HUES6 (cell line): ENCODE results near the gene RAP1GAP2.

Experiments
- H3K27ac ChIP-seq: 2 replicates; pipeline ENCODE4 v1.7.0; 2013; ENCODE audit warnings: low read depth, mild to moderate bottlenecking, low read length, inconsistent platforms
- H3K27me3 ChIP-seq: 2 replicates; pipeline ENCODE4 v1.6.1; 2013; ENCODE audit warnings: low read length; ENCODE audit not compliant: control insufficient read depth, insufficient read depth
- H3K36me3 ChIP-seq: 2 replicates; pipeline ENCODE4 v1.6.1; 2013; ENCODE audit warnings: low read length; ENCODE audit not compliant: control insufficient read depth, insufficient read depth
- H3K4me1 ChIP-seq: 2 replicates; pipeline ENCODE4 v1.6.1; 2013; ENCODE audit warnings: low read length; ENCODE audit not compliant: control insufficient read depth, insufficient read depth
- H3K4me3 ChIP-seq: 2 replicates; pipeline ENCODE4 v1.5.1; 2013; ENCODE audit warnings: low read depth, low read length
- H3K9ac ChIP-seq: one replicate; pipeline ENCODE4 v1.6.1; 2013; ENCODE audit warnings: mild to moderate bottlenecking, low read length
- H3K9me3 ChIP-seq: 2 replicates; pipeline ENCODE4 v1.6.1; 2013; ENCODE audit warnings: low read depth, low read length; ENCODE audit not compliant: control insufficient read depth, insufficient read depth

RAP1GAP2 gene

GRCh38 chr17:2975469-2975958 lies 179.3 kb downstream of the RAP1GAP2 start:
- H3K4me3 ChIP-seq = no peak overlapping the region

GRCh38 chr17:2977157-2977556 lies 180.9 kb downstream of the RAP1GAP2 start:
- Histone ChIP-seq H3K36me3 (peaks cover 20% of the 10 kb centered on the region), H3K4me1 (no peaks in the 10 kb centered on the region), H3K27me3 (no peaks in the 10 kb centered on the region), H3K4me3 (no peak overlapping the region), H3K27ac (no peak overlapping the region), H3K9ac (no peak overlapping the region), H3K9me3 (no peaks in the 10 kb centered on the region)

More at GRCh38 chr17:2975469-2975958, 179.3 kb downstream of the RAP1GAP2 start:
- no peaks in the 10 kb centered on the region for H3K4me1 ChIP-seq
- H3K27me3 ChIP-seq = no peaks in the 10 kb centered on the region
- no peak overlapping the region for H3K27ac ChIP-seq
- no peaks in the 10 kb centered on the region for H3K9me3 ChIP-seq
- H3K9ac ChIP-seq = no peak overlapping the region
- peaks cover 5% of the 10 kb centered on the region; the same call in 1 of the 2 replicates for H3K36me3 ChIP-seq

GRCh38 chr17:2978116-2978515 lies 181.9 kb downstream of the RAP1GAP2 start:
- Histone ChIP-seq H3K27ac (no peak overlapping the region), H3K36me3 (peaks cover 27% of the 10 kb centered on the region), H3K4me3 (no peak overlapping the region), H3K27me3 (no peaks in the 10 kb centered on the region), H3K9me3 (no peaks in the 10 kb centered on the region), H3K4me1 (no peaks in the 10 kb centered on the region), H3K9ac (no peak overlapping the region)

- no peak overlapping the region for H3K4me3 ChIP-seq
- no peaks in the 10 kb centered on the region for H3K4me1 ChIP-seq
- H3K27ac ChIP-seq = no peak overlapping the region
- H3K27me3 ChIP-seq = no peaks in the 10 kb centered on the region
- peaks cover 34% of the 10 kb centered on the region for H3K36me3 ChIP-seq
- H3K9me3 ChIP-seq = no peaks in the 10 kb centered on the region
- H3K9ac ChIP-seq = no peak overlapping the region
Observed at GRCh38 chr17:2978991-2979390, 182.8 kb downstream of the RAP1GAP2 start.

- H3K4me1 ChIP-seq = no peaks in the 10 kb centered on the region
- no peak overlapping the region for H3K9ac ChIP-seq
- peaks cover 46% of the 10 kb centered on the region for H3K36me3 ChIP-seq
- no peaks in the 10 kb centered on the region for H3K9me3 ChIP-seq
- H3K4me3 ChIP-seq = no peak overlapping the region
- H3K27me3 ChIP-seq = no peaks in the 10 kb centered on the region
- no peak overlapping the region for H3K27ac ChIP-seq
Observed at GRCh38 chr17:2980211-2980903, 184.1 kb downstream of the RAP1GAP2 start.

- peaks cover 51% of the 10 kb centered on the region for H3K36me3 ChIP-seq
Observed at GRCh38 chr17:2980904-2981246, 184.6 kb downstream of the RAP1GAP2 start.

GRCh38 chr17:2981325-2981724 lies 185.1 kb downstream of the RAP1GAP2 start:
- H3K36me3 ChIP-seq = peaks cover 55% of the 10 kb centered on the region
- H3K9ac ChIP-seq = no peak overlapping the region
- no peaks in the 10 kb centered on the region for H3K27me3 ChIP-seq
- no peak overlapping the region for H3K4me3 ChIP-seq
- H3K4me1 ChIP-seq = no peaks in the 10 kb centered on the region
- H3K9me3 ChIP-seq = no peaks in the 10 kb centered on the region
- H3K27ac ChIP-seq = no peak overlapping the region

More at GRCh38 chr17:2980904-2981246, 184.6 kb downstream of the RAP1GAP2 start:
- H3K9ac ChIP-seq = no peak overlapping the region
- H3K27me3 ChIP-seq = no peaks in the 10 kb centered on the region
- no peak overlapping the region for H3K27ac ChIP-seq
- H3K4me1 ChIP-seq = no peaks in the 10 kb centered on the region
- H3K9me3 ChIP-seq = no peaks in the 10 kb centered on the region
- H3K4me3 ChIP-seq = no peak overlapping the region

GRCh38 chr17:2982854-2983253 lies 186.6 kb downstream of the RAP1GAP2 start:
- no peaks in the 10 kb centered on the region for H3K27me3 ChIP-seq
- H3K4me1 ChIP-seq = no peaks in the 10 kb centered on the region
- H3K36me3 ChIP-seq = peaks cover 63% of the 10 kb centered on the region
- H3K27ac ChIP-seq = no peak overlapping the region
- H3K9ac ChIP-seq = no peak overlapping the region
- H3K4me3 ChIP-seq = no peak overlapping the region
- H3K9me3 ChIP-seq = no peaks in the 10 kb centered on the region

- peaks cover 64% of the 10 kb centered on the region for H3K36me3 ChIP-seq
- H3K9me3 ChIP-seq = no peaks in the 10 kb centered on the region
- no peak overlapping the region for H3K9ac ChIP-seq
- no peak overlapping the region for H3K27ac ChIP-seq
- H3K4me1 ChIP-seq = no peaks in the 10 kb centered on the region
- no peak overlapping the region for H3K4me3 ChIP-seq
- no peaks in the 10 kb centered on the region for H3K27me3 ChIP-seq
Observed at GRCh38 chr17:2983255-2983654, 187.0 kb downstream of the RAP1GAP2 start.

- Histone ChIP-seq H3K9ac (no peak overlapping the region), H3K27me3 (no peaks in the 10 kb centered on the region), H3K4me3 (no peak overlapping the region), H3K27ac (no peak overlapping the region), H3K36me3 (peaks cover 65% of the 10 kb centered on the region), H3K9me3 (no peaks in the 10 kb centered on the region), H3K4me1 (no peaks in the 10 kb centered on the region)
Observed at GRCh38 chr17:2985318-2985717, 189.1 kb downstream of the RAP1GAP2 start.

- Histone ChIP-seq H3K27ac (no peak overlapping the region), H3K4me3 (no peak overlapping the region), H3K27me3 (no peaks in the 10 kb centered on the region), H3K9ac (no peak overlapping the region), H3K36me3 (peaks cover 59% of the 10 kb centered on the region), H3K4me1 (no peaks in the 10 kb centered on the region), H3K9me3 (no peaks in the 10 kb centered on the region)
Observed at GRCh38 chr17:2986925-2987324, 190.7 kb downstream of the RAP1GAP2 start.
